ENCODE measurements around the gene DHRS1. TPM values are rescaled to one million over a fixed set of nuclear protein-coding genes. Genes with fewer than 3 reads are reported as not detected.
"Not testable (repeated sequence)": the region's sequence is repeated elsewhere in the genome, so short reads cannot be mapped to it uniquely, and the experiment has no call there.

Gene DHRS1
- total RNA-seq, 2 donors from 2014 or later: 28.5 to 29.0 TPM

DNA sequence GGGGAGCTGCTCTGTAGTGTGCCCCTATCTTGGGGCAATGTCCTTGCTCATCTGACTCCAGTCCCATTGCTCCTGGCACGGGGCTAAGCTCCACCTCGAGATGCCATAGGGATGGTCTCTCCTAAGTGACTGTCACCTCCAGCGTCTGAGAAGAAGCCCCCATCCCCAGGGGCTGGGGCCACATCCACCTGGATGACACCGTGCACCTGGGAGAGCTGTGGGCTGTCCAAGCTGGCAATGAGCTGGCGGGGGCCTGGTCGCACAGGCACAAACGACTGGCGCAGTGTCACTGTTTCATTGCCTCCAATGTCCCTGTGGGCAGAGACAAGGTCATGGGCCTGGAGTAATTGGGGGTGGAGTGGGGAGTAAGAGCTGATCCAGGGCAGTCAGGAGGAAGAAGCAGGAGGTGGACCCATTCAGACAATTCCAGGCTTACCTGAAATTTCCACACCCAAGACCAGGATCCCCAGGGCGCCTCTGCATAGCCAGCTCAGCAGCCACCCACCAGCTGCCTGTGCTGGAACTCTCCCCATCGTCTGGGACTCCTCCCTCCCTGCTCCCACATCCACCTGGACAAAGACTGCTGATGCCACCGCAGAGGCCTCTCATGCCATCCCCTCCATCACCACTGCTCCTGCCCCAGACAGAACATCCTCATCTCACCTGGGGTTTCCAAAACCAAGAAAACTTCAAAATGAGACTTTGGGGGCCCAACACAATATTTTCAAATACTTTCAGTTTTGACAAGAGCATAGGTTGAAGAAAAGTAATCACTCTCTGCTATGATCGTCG, 50.2 kb downstream of the DHRS1 start:
- peaks cover 44% of the 10 kb centered on the region for H3K4me1 Mint-ChIP-seq (ENCODE audit: low read depth)
- no peaks in the 10 kb centered on the region for H3K27me3 Mint-ChIP-seq (ENCODE audit: low read depth)
- no peaks in the 10 kb centered on the region for H3K9me3 Mint-ChIP-seq

DNA sequence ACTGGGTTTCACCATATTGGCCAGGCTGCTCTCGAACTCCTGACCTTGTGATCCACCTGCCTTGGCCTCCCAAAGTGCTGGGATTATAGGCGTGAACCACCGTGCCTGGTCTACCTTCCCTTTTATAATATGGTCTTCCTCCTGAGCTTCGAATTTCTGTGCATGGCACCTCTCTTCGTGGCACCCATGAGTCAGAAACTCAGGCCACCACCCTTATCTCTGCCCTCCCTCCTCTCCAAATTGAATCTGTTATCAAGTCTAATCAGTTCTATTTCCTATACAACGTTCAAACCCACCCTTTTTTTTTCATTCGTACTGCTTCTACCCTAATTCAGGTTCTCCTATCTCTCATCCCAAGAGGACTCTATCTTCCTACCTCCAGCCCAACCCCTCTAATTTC, 52.2 kb downstream of the DHRS1 start:
- H3K27ac Mint-ChIP-seq: peak overlapping the region; percentile 58
- H3K4me3 Mint-ChIP-seq: peak overlapping the region; percentile 68 to 69
- no peak for ATAC-seq (replicated peaks in 1 of 2)
- no peaks in the 10 kb centered on the region for H3K27me3 Mint-ChIP-seq (ENCODE audit: low read depth)
- no peaks in the 10 kb centered on the region for H3K36me3 Mint-ChIP-seq (ENCODE audit: insufficient read depth in 2 of 2)
- peak; percentile 10 to 16 for DNase-seq
- peaks cover 60% of the 10 kb centered on the region for H3K4me1 Mint-ChIP-seq (ENCODE audit: low read depth)
- H3K9me3 Mint-ChIP-seq: no peaks in the 10 kb centered on the region

More for the DNA sequence above, 50.2 kb downstream of the DHRS1 start:
- no peaks in the 10 kb centered on the region for H3K36me3 Mint-ChIP-seq (ENCODE audit: insufficient read depth in 2 of 2)
- peak overlapping the region; percentile 61 for H3K27ac Mint-ChIP-seq
- DNase-seq (no peak), ATAC-seq (replicated peaks in 1 of 2) (no peak)
- peak overlapping the region; percentile 47 to 60 for H3K4me3 Mint-ChIP-seq

DNA sequence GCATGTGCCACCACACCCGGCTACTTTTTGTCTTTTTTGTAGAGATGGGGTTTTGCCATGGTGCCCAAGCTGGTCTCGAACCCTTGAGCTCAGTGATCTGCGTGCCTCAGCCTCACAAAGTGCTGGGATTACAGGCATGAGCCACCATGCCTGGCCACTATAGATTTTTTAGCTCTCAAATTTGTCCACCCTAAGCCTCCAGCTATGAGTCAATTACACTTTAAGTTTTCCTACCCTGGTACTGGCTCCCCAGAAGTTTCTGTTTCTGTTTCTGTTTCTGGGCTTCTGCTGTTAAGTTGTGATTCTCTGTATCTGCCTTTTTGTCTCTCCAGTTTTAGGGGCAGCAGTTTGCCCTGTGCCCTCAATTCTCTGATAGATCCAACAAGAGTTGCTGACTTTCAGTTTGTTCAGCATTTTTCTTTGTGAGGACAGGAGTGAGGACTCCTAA, 52.8 kb downstream of the DHRS1 start:
- ATAC-seq (replicated peaks in 1 of 2): peak; percentile 12 to 28
- Mint-ChIP-seq H3K4me3 (peak overlapping the region; percentile 68 to 82), H3K9me3 (no peaks in the 10 kb centered on the region), H3K27ac (peak overlapping the region; percentile 58), H3K36me3 (ENCODE audit: insufficient read depth in 2 of 2) (no peaks in the 10 kb centered on the region), H3K27me3 (ENCODE audit: low read depth) (no peaks in the 10 kb centered on the region), H3K4me1 (ENCODE audit: low read depth) (peaks cover 60% of the 10 kb centered on the region)
- peak; percentile 26 to 44 for DNase-seq

DNA sequence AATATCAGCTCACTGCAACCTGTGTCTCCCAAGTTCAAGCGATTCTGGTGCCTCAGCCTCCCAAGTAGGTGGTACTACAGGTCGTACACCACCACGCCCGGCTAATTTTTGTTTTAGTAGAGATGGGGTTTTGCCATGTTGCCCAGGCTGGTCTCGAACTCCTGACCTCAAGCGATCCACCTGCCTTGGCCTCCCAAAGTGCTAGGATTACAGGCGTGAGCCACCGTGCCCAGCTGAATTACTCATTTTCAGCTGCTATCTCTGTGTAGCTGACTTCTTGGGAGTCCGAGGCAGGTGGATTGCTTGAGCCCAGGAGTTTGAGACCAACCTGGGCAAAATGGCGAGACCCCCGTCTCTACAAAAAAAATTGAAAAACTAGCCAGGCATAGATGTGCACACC, 54.2 kb downstream of the DHRS1 start:
- Mint-ChIP-seq H3K4me3 (peak overlapping the region in 1 of 2 donors; percentile 51), H3K4me1 (ENCODE audit: low read depth) (peaks cover 56% of the 10 kb centered on the region)
- not testable (repeated sequence) for ATAC-seq (replicated peaks in 1 of 2); H3K27ac Mint-ChIP-seq; H3K9me3 Mint-ChIP-seq; DNase-seq; H3K27me3 Mint-ChIP-seq (ENCODE audit: low read depth); H3K36me3 Mint-ChIP-seq (ENCODE audit: insufficient read depth in 2 of 2)

DNA sequence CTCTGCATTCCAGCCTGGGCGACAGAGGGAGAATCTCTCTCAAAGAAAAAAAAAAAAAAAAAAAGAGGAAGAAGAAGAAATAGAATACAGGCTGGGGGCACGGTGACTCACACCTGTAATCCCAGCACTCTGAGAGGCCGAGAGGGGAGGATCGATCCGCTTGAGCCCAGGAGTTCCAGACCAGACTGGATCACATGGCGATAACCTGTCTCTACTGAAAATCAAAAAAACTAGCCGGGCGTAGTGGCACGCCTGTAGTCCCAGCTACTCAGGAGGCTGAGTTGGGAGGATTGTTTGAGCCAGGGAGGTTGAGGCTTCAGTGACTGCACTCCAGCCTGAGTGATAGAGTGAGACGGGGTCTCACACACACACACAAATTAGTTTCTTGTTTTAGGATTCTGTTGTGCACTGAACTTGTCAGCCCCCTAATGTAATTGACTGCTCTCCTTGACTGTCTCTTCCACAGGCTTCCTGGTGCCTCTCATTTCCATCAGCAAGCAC, 56.2 kb downstream of the DHRS1 start:
- Mint-ChIP-seq H3K4me1 (ENCODE audit: low read depth) (peaks cover 56% of the 10 kb centered on the region), H3K9me3 (no peaks in the 10 kb centered on the region), H3K27ac (peak overlapping the region; percentile 96), H3K4me3 (peak overlapping the region; percentile 93 to 95), H3K27me3 (ENCODE audit: low read depth) (no peaks in the 10 kb centered on the region), H3K36me3 (ENCODE audit: insufficient read depth in 2 of 2) (peaks cover 3 to 5% of the 10 kb centered on the region in 2 donors)
- ATAC-seq (replicated peaks in 1 of 2) (no peak), DNase-seq (no peak)

DNA sequence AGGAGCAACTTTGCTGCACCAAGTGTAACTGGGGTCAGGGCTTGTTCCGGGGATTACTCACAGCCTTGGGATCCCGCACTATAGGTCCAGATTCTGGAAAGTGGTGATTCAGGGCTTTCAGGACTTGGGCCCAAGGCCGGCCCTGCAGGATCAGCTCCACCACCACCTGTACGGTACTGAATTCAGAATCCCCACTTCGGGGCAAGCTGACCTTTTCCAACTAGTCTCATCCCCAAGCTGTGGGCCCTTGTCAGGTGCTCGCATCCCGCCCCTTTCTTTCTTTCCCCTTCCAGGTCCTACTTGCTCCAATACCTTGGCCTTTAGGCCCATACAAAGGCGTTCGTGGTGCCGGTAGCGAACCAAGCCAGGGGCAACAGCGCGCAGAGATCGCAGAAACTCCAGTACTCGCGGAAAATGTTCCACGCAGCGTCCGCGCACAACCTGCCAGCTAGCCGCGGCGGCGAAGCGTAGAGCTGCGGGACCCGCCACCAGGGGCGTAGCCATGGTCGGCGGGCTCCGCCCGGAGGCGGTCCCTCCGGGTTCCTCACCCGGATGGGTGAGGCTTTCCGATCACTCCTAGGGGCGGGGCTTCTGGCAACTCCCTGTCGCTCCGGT, 57.6 kb downstream of the DHRS1 start:
- ATAC-seq (replicated peaks in 1 of 2) (peak; percentile 82 to 85), DNase-seq (peak; percentile 95 to 97)
- peak overlapping the region; percentile 93 to 95 for H3K4me3 Mint-ChIP-seq
- peak overlapping the region; percentile 96 for H3K27ac Mint-ChIP-seq
- H3K4me1 Mint-ChIP-seq (ENCODE audit: low read depth): peaks cover 56% of the 10 kb centered on the region
- H3K27me3 Mint-ChIP-seq (ENCODE audit: low read depth): no peaks in the 10 kb centered on the region
- no peaks in the 10 kb centered on the region for H3K9me3 Mint-ChIP-seq
- H3K36me3 Mint-ChIP-seq (ENCODE audit: insufficient read depth in 2 of 2): peaks cover 11 to 16% of the 10 kb centered on the region in 2 donors

Other genes starting within 250 kb of the DHRS1 start
- 1 to 10 TPM; 1.9 to 2.1 TPM for gene CARMIL3, start 247.8 kb downstream of the DHRS1 start, total RNA-seq
- gene CPNE6, start 228.2 kb downstream of the DHRS1 start, total RNA-seq: under 1 TPM; 0.12 to 0.14 TPM
- gene PCK2, start 205.5 kb downstream of the DHRS1 start, total RNA-seq: 100 to 1,000 TPM; 161 to 180 TPM
- gene DCAF11, start 185.0 kb downstream of the DHRS1 start, total RNA-seq: 100 to 1,000 TPM; 109 to 124 TPM
- 1 to 10 TPM; 5.2 TPM for gene NRL, start 184.8 kb downstream of the DHRS1 start, total RNA-seq
- 1 to 10 TPM in 1 of 2 donors, under 1 TPM in 1; 0.46 to 2.2 TPM for gene FITM1, start 169.1 kb downstream of the DHRS1 start, total RNA-seq
- 100 to 1,000 TPM; 342 to 378 TPM for gene PSME1, start 163.6 kb downstream of the DHRS1 start, total RNA-seq
- 10 to 100 TPM; 38.0 to 56.5 TPM for gene EMC9, start 158.2 kb downstream of the DHRS1 start, total RNA-seq
- 100 to 1,000 TPM; 369 to 376 TPM for gene PSME2, start 153.2 kb downstream of the DHRS1 start, total RNA-seq
- gene RNF31, start 152.3 kb downstream of the DHRS1 start, total RNA-seq: 10 to 100 TPM; 88.7 to 90.6 TPM
- 100 to 1,000 TPM; 245 to 263 TPM for gene IRF9, start 138.5 kb downstream of the DHRS1 start, total RNA-seq
- gene REC8, start 127.7 kb downstream of the DHRS1 start, total RNA-seq: 10 to 100 TPM; 48.0 to 57.9 TPM
- 10 to 100 TPM; 30.9 to 38.0 TPM for gene IPO4, start 111.0 kb downstream of the DHRS1 start, total RNA-seq
- 10 to 100 TPM; 27.4 to 32.5 TPM for gene TM9SF1, start 104.3 kb downstream of the DHRS1 start, total RNA-seq
- under 1 TPM in 1 of 2 donors, not detected in 1; 0.88 TPM for gene TSSK4, start 94.1 kb downstream of the DHRS1 start, total RNA-seq
- gene CHMP4A, start 86.3 kb downstream of the DHRS1 start, total RNA-seq: 100 to 1,000 TPM; 105 to 119 TPM
- gene MDP1, start 83.7 kb downstream of the DHRS1 start, total RNA-seq: 10 to 100 TPM; 16.8 to 20.2 TPM
- gene NEDD8, start 67.4 kb downstream of the DHRS1 start, total RNA-seq: 100 to 1,000 TPM; 127 to 148 TPM
- gene GMPR2, start 66.9 kb downstream of the DHRS1 start, total RNA-seq: 10 to 100 TPM; 67.5 to 75.5 TPM
- 100 to 1,000 TPM in 1 of 2 donors, 10 to 100 TPM in 1; 87.7 to 103 TPM for gene TINF2, start 57.2 kb downstream of the DHRS1 start, total RNA-seq
- gene TGM1, start 36.6 kb downstream of the DHRS1 start, total RNA-seq: 10 to 100 TPM in 1 of 2 donors, 1 to 10 TPM in 1; 9.3 to 14.0 TPM
- gene RABGGTA, start 28.2 kb downstream of the DHRS1 start, total RNA-seq: 10 to 100 TPM; 53.8 to 56.2 TPM
- 10 to 100 TPM; 31.7 to 34.0 TPM for gene NOP9, start 70 bp upstream of the DHRS1 start, total RNA-seq
- gene CIDEB, start 8.2 kb upstream of the DHRS1 start, total RNA-seq: 10 to 100 TPM; 11.6 to 12.9 TPM
- 10 to 100 TPM; 21.5 to 23.4 TPM for gene LTB4R2, start 10.4 kb upstream of the DHRS1 start, total RNA-seq
- 10 to 100 TPM; 27.1 to 28.5 TPM for gene LTB4R, start 11.7 kb upstream of the DHRS1 start, total RNA-seq
- 1 to 10 TPM; 4.6 to 6.9 TPM for gene ADCY4, start 35.3 kb upstream of the DHRS1 start, total RNA-seq
- gene RIPK3, start 40.2 kb upstream of the DHRS1 start, total RNA-seq: 10 to 100 TPM; 11.0 to 18.6 TPM
- 10 to 100 TPM in 1 of 2 donors, 1 to 10 TPM in 1; 2.6 to 11.3 TPM for gene NFATC4, start 68.4 kb upstream of the DHRS1 start, total RNA-seq
- under 1 TPM; 0.09 to 0.14 TPM for gene NYNRIN, start 99.2 kb upstream of the DHRS1 start, total RNA-seq
- 10 to 100 TPM; 15.7 to 30.7 TPM for gene CBLN3, start 129.9 kb upstream of the DHRS1 start, total RNA-seq
- 100 to 1,000 TPM; 114 to 126 TPM for gene KHNYN, start 130.2 kb upstream of the DHRS1 start, total RNA-seq
- 10 to 100 TPM; 38.5 to 44.8 TPM for gene SDR39U1, start 143.0 kb upstream of the DHRS1 start, total RNA-seq
- not detected for gene CMA1, start 208.5 kb upstream of the DHRS1 start, total RNA-seq

All from activated T-cell treated with anti-CD3 and anti-CD28 coated beads, Interleukin-2, amount 50 U/mL, for 72 hours (primary cell).